Activated CD4-positive, alpha-beta T cell treated with anti-CD3 and anti-CD28 coated beads, Interleukin-2, amount 50 U/mL, for 16 hours (primary cell): ENCODE results near the gene SHF.
"Not testable (repeated sequence)": the region's sequence is repeated elsewhere in the genome, so short reads cannot be mapped to it uniquely, and the experiment has no call there.

Source experiments
- DNase-seq: peaks from one replicate; pipeline ENCODE4 v3.0.0-alpha.2; 2020

SHF gene

GRCh38 chr15:45187894-45188830 is at the start of gene SHF:
Gene SHF (minus strand): TSS chr15:45187966. CDS start chr15:45187951, 15 bp downstream.
- peak; percentile 28 for DNase-seq

GRCh38 chr15:45236806-45237205 is 49.0 kb upstream of the SHF start:
- DNase-seq = not testable (repeated sequence)

GRCh38 chr15:45234562-45235235 is 46.9 kb upstream of the SHF start:
- no peak for DNase-seq

- DNase-seq = no peak
These were observed 44.2 kb upstream of the SHF start for GRCh38 chr15:45231864-45232562.

- DNase-seq = no peak
These were observed 43.4 kb upstream of the SHF start for GRCh38 chr15:45231132-45231531.

GRCh38 chr15:45230245-45230965 is 42.6 kb upstream of the SHF start:
- DNase-seq = no peak

GRCh38 chr15:45228931-45229330 is 41.2 kb upstream of the SHF start:
- DNase-seq = no peak

- no peak for DNase-seq
These were observed 37.9 kb upstream of the SHF start for GRCh38 chr15:45225506-45226273.

- DNase-seq = no peak
These were observed 37.0 kb upstream of the SHF start for GRCh38 chr15:45224621-45225217.

- DNase-seq = no peak
These were observed 34.2 kb upstream of the SHF start for GRCh38 chr15:45221967-45222366.

GRCh38 chr15:45221053-45221599 is 33.4 kb upstream of the SHF start:
- DNase-seq = peak; percentile 10

GRCh38 chr15:45212493-45212892 is 24.7 kb upstream of the SHF start:
- no peak for DNase-seq

- DNase-seq = peak; percentile 79
These were observed 17.4 kb upstream of the SHF start for GRCh38 chr15:45205192-45205591.

GRCh38 chr15:45203182-45203581 is 15.4 kb upstream of the SHF start:
- no peak for DNase-seq

- DNase-seq = no peak
These were observed 14.1 kb upstream of the SHF start for GRCh38 chr15:45201869-45202268.

- DNase-seq = no peak
These were observed 13.7 kb upstream of the SHF start for GRCh38 chr15:45201557-45201859.

- DNase-seq = peak; percentile 90
These were observed 13.2 kb upstream of the SHF start for GRCh38 chr15:45200799-45201556.

GRCh38 chr15:45200001-45200798 is 12.4 kb upstream of the SHF start:
- DNase-seq = peak; percentile 94

- DNase-seq = peak; percentile 51
These were observed 11.5 kb upstream of the SHF start for GRCh38 chr15:45199136-45199810.
